Colonic mucosa (tissue), 4 donors: ENCODE results near the gene HEMK1. TPM values are rescaled to one million over a fixed set of nuclear protein-coding genes. Genes with fewer than 3 reads are reported as not detected.

Experiments
- DNase-seq: peaks from one replicate; pipeline ENCODE4 v3.0.0-alpha.2; 2020
- H3K27ac ChIP-seq: fragments of 200-600 bp; one replicate; pipeline ENCODE4 v1.8.0; 2021
- H3K27me3 ChIP-seq: fragments of 200-600 bp; one replicate; pipeline ENCODE4 v1.8.0; 2021
- H3K36me3 ChIP-seq: fragments of 200-600 bp; one replicate; pipeline ENCODE4 v1.8.0; 2021
- H3K4me1 ChIP-seq: fragments of 200-600 bp; one replicate; pipeline ENCODE4 v1.8.0; 2021; ENCODE audit warnings: mild to moderate bottlenecking
- H3K4me3 ChIP-seq: fragments of 200-600 bp; one replicate; pipeline ENCODE4 v1.8.0; 2021
- H3K9ac ChIP-seq, 2 donors: one replicate each; pipeline ENCODE4 v1.7.0; 2013; ENCODE audit warnings: control low read depth in 2 of 2, low read depth in 2 of 2, low read length in 2 of 2
- H3K9me3 ChIP-seq: fragments of 200-600 bp; one replicate; pipeline ENCODE4 v1.8.0; 2021
- CTCF ChIP-seq: fragments of 200-600 bp; IDR thresholded peaks from one replicate; pipeline ENCODE4 v1.8.0; 2022; ENCODE audit warnings: antibody characterized with exemption, mild to moderate bottlenecking
- intact Hi-C: fragments of 100-400 bp; cut with DNase I; formaldehyde crosslinking; loops from one replicate; pipeline ENCODE4 v1.14.1; 2022
- total RNA-seq, 2 donors: library from RNA; stranded (reverse); fragmentation: NEBNext Ultra II Directional in 1 of 2; extraction: Animal tissue kit (Norgen Biotek cat#: 25700) in 1 of 2; gene quantifications; one replicate each; pipeline ENCODE4 v1.2.1, GENCODE V29; 2021
- donor health status: healthy.
- donor health status: DM: no; HTN: no; CAD: no.
- donor health status: DM: no; HTN: no; CAD: no.

Gene HEMK1
- total RNA-seq, 2 donors from 2014 or later = 23.0 to 28.5 TPM

- intact Hi-C loops = no loop called here
- H3K4me1 ChIP-seq = peaks cover 5% of the 10 kb centered on the region
- no peak for DNase-seq
- no peaks in the 10 kb centered on the region for H3K27me3 ChIP-seq
- no peak overlapping the region for H3K27ac ChIP-seq
- no peak overlapping the region for H3K9ac ChIP-seq
- no peak overlapping the region for H3K4me3 ChIP-seq
- no peaks in the 10 kb centered on the region for H3K9me3 ChIP-seq
- no peak for TF ChIP-seq CTCF
- no peaks in the 10 kb centered on the region for H3K36me3 ChIP-seq
Observed at GRCh38 chr3:50627407-50628051, 58.2 kb downstream of the HEMK1 start.

GRCh38 chr3:50628601-50629000 is 59.3 kb downstream of the HEMK1 start:
- H3K9ac ChIP-seq = no peak overlapping the region
- no peak overlapping the region for H3K27ac ChIP-seq
- H3K4me1 ChIP-seq = peaks cover 5% of the 10 kb centered on the region
- no peaks in the 10 kb centered on the region for H3K36me3 ChIP-seq
- no peak for TF ChIP-seq CTCF
- no peak overlapping the region for H3K4me3 ChIP-seq
- H3K9me3 ChIP-seq = no peaks in the 10 kb centered on the region
- H3K27me3 ChIP-seq = no peaks in the 10 kb centered on the region
- intact Hi-C loops = no loop called here
- no peak for DNase-seq

GRCh38 chr3:50630394-50630793 is 61.1 kb downstream of the HEMK1 start:
- Histone ChIP-seq H3K36me3 (no peaks in the 10 kb centered on the region), H3K4me3 (no peak overlapping the region)

GRCh38 chr3:50630877-50631276 is 61.6 kb downstream of the HEMK1 start:
- Histone ChIP-seq H3K27me3 (no peaks in the 10 kb centered on the region), H3K4me3 (no peak overlapping the region), H3K9ac (no peak overlapping the region), H3K36me3 (no peaks in the 10 kb centered on the region), H3K27ac (no peak overlapping the region), H3K9me3 (no peaks in the 10 kb centered on the region), H3K4me1 (peaks cover 5% of the 10 kb centered on the region)
- TF ChIP-seq CTCF = no peak
- no peak for DNase-seq
- intact Hi-C loops = no loop called here

More at GRCh38 chr3:50630394-50630793, 61.1 kb downstream of the HEMK1 start:
- Histone ChIP-seq H3K4me1 (peaks cover 5% of the 10 kb centered on the region), H3K27me3 (no peaks in the 10 kb centered on the region), H3K9ac (no peak overlapping the region), H3K27ac (no peak overlapping the region), H3K9me3 (no peaks in the 10 kb centered on the region)
- no peak for TF ChIP-seq CTCF
- peak; percentile 36 for DNase-seq
- intact Hi-C loops = no loop called here

- Histone ChIP-seq H3K27ac (no peak overlapping the region), H3K4me3 (no peak overlapping the region), H3K27me3 (no peaks in the 10 kb centered on the region), H3K4me1 (peaks cover 2% of the 10 kb centered on the region), H3K9ac (no peak overlapping the region), H3K36me3 (no peaks in the 10 kb centered on the region), H3K9me3 (no peaks in the 10 kb centered on the region)
- no peak for TF ChIP-seq CTCF
- intact Hi-C loops = no loop called here
- DNase-seq = no peak
Observed at GRCh38 chr3:50632450-50632849, 63.1 kb downstream of the HEMK1 start.
